ENCODE results near the gene SCIN. TPM values are rescaled to one million over a fixed set of nuclear protein-coding genes. Genes with fewer than 3 reads are reported as not detected.
"Not testable (repeated sequence)": the region's sequence is repeated elsewhere in the genome, so short reads cannot be mapped to it uniquely, and the experiment has no call there.

SCIN gene
- total RNA-seq, 2 experiments from 2014 or later, result 0.69 to 0.77 TPM

DNA sequence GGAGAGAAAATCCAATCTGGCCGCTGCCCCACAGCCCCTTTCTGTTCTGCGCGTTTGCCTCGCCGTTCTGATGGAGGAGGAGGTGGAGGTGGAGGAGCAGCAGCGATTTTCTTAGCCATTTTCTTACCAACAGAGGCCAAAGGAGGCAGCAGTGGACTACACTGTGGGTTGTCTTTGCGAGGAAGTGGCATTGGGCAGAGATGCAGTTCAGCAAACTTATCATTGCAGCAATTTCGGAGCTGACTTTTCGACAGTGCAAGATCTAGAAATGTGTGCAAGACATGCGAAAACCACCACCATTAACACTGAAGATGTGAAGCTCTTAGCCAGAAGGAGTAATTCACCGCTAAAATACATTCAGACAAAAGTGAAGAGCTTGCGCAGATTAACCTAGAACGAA is 115.0 kb downstream of the SCIN start:
- POLR2A ChIA-PET, result interaction anchor here (1.1 to 2.1 kb wide), 2 partner anchors 46 to 498 kb away, joined by 3 to 18 read pairs; no protein-coding TSS in a partner anchor
- Mint-ChIP-seq H3K9me3 (no peaks in the 10 kb centered on the region), H3K27me3 (no peaks in the 10 kb centered on the region), H3K4me1 (peaks cover 22% of the 10 kb centered on the region), H3K4me3 (peak overlapping the region; percentile 74), H3K27ac (peak overlapping the region; percentile 74), H3K36me3 (peaks cover 2% of the 10 kb centered on the region)
- no peak for DNase-seq
- ATAC-seq (ENCODE audit: low read depth), result no peak

DNA sequence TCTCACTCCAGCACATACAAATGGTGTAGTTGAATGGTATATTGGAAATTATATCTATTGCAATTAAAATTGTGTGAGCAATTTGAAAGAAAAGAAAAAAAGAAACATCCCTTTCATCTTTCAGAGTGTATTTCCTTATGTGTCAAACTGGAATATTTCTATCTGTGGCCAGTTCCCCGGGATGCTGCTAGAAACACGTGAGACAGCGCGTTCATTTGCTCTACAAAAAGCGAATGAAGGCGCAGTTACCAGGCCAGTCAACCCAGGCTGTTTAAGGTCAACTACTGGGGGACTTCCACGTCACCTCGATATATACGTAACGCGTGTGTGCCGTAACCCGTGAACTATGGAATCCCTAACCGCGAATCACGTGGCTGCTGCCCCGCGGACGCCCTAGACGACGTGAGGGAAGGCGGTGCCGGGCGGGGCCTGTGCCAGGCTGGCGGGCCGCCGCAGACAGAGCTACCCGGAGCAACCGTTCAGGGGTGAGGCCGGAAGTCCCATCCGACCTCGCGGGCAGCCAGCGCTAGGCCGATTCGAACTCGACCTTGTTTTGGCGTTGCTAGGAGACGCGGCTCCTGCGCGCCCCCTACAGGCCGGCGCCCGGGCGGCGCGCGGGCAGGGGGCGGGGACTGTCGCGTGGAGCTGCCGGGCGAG is 115.8 kb downstream of the SCIN start:
- peaks cover 22% of the 10 kb centered on the region for H3K4me1 Mint-ChIP-seq
- H3K4me3 Mint-ChIP-seq, result peak overlapping the region; percentile 94
- POLR2A ChIA-PET, result interaction anchor here (0.8 to 2.4 kb wide), 9 partner anchors 10 to 497 kb away, joined by 3 to 18 read pairs (median 5); no protein-coding TSS in a partner anchor
- no peaks in the 10 kb centered on the region for H3K9me3 Mint-ChIP-seq
- peaks cover 2% of the 10 kb centered on the region for H3K36me3 Mint-ChIP-seq
- H3K27me3 Mint-ChIP-seq, result no peaks in the 10 kb centered on the region
- peak; percentile 99 for DNase-seq
- H3K27ac Mint-ChIP-seq, result peak overlapping the region; percentile 87
- ATAC-seq (ENCODE audit: low read depth), result peak; percentile 88

DNA sequence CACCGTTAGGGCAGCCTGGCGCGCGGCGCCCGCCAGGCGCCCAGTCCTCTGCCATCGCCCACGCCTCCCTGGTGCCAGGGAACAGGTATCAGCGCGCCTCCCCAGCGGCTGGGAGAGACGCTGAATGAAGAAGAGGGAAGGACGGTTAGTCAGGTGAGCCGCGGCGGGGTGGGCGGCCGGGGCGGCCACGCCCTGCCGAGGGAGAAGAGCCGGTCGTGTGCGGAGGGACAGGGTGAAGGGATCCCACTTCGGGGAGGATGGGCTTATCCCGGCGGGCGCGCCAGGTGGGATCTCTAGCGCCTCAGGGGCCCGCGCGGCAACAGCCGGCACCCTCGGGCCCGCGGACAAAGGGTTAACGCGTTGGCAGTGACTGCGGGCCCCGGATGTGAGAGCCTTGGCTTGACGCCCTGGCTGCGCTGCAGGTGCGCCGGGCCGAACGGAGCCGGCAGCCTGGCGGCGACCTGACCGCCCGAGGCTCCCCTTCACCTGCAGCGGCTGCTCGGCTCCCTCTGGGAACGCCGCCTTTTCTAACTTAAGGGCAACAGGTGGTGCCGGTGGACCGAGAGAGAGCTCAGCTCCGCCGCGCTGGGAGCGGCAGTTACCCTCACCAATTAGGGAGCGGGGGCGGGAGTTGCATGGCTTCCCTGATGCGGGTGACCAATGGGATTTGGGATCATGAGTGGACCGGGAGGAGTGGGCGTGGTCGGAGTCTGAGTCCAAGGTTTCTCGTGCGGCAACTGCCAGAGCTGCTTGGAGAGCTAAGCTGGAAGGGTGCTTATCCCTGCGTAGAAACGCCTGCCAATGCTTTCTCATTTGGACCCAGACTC is 116.6 kb downstream of the SCIN start, which contains the start of gene ARL4A:
ARL4A (plus strand) TSS at position 743 of the 827 bp plus-strand sequence. CDS start 622 bp downstream, outside the sequence.
- Mint-ChIP-seq H3K36me3 (peaks cover 2% of the 10 kb centered on the region), H3K27me3 (no peaks in the 10 kb centered on the region), H3K9me3 (no peaks in the 10 kb centered on the region), H3K27ac (peak within 1 kb of the TSS; percentile 87), H3K4me3 (peak within 1 kb of the TSS; percentile 94), H3K4me1 (peaks cover 22% of the 10 kb centered on the region)
- ATAC-seq (ENCODE audit: low read depth) (peak; percentile 72), DNase-seq (peak; percentile 88)
- POLR2A ChIA-PET, result interaction anchor here (0.6 to 2.4 kb wide), 11 partner anchors 9 to 497 kb away, joined by 3 to 18 read pairs (median 5); no protein-coding TSS in a partner anchor

DNA sequence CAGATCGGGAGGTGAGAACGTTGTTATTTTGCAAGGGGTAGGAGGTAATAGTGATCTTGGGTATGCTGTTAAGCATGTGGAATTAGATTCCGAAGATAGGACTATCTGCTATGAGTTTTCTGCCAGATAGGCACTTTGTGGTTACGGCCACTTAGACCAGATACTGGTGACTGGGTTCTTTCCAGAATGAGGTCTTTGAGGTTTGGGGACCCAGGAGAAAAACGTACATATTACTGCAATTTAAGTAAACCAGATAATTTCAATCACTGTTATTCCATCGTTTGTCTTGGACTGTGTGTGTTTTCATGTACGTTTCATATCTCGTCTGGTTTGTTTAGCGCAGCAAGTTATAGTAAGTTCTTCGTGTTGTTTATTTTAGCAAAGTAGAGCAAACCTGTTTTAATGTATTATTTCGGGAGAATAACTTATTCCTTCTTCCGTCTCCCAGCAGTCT is 117.2 kb downstream of the SCIN start:
- peaks cover 2% of the 10 kb centered on the region for H3K36me3 Mint-ChIP-seq
- H3K27ac Mint-ChIP-seq, result peak overlapping the region; percentile 87
- H3K4me1 Mint-ChIP-seq, result peaks cover 22% of the 10 kb centered on the region
- POLR2A ChIA-PET, result interaction anchor here (0.6 to 2.4 kb wide), 6 partner anchors 8 to 47 kb away, joined by 3 to 18 read pairs (median 8); no protein-coding TSS in a partner anchor
- H3K27me3 Mint-ChIP-seq, result no peaks in the 10 kb centered on the region
- no peak for DNase-seq
- peak overlapping the region; percentile 94 for H3K4me3 Mint-ChIP-seq
- no peaks in the 10 kb centered on the region for H3K9me3 Mint-ChIP-seq
- no peak for ATAC-seq (ENCODE audit: low read depth)

DNA sequence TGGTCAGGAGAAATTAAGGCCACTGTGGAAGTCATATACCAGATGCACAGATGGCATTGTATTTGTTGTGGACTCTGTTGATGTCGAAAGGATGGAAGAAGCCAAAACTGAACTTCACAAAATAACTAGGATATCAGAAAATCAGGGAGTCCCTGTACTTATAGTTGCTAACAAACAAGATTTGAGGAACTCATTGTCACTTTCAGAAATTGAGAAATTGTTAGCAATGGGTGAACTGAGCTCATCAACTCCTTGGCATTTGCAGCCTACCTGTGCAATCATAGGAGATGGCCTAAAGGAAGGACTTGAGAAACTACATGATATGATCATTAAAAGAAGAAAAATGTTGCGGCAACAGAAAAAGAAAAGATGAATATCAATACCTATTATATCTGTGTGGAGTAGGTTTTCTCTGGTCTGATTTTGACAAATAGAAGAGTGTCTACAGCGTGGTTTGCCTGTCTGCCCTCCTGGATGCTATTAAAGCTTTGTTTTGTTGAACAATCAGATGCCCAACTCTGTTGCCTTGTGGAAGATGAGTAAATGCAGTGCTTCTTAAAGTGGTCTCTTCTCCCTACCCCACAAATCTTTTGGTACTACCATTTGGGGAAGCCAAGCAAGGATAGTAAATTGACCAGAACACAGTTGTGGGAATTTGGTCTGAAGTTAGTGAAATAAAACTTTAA is 118.1 kb downstream of the SCIN start:
- not testable (repeated sequence) for H3K36me3 Mint-ChIP-seq; H3K27me3 Mint-ChIP-seq; DNase-seq; H3K9me3 Mint-ChIP-seq; ATAC-seq (ENCODE audit: low read depth); H3K27ac Mint-ChIP-seq
- POLR2A ChIA-PET, result interaction anchor here (2.4 kb wide), 1 partner anchor 27 kb away, joined by 18 read pairs; no protein-coding TSS in a partner anchor
- Mint-ChIP-seq H3K4me3 (peak overlapping the region; percentile 94), H3K4me1 (peaks cover 27% of the 10 kb centered on the region)

DNA sequence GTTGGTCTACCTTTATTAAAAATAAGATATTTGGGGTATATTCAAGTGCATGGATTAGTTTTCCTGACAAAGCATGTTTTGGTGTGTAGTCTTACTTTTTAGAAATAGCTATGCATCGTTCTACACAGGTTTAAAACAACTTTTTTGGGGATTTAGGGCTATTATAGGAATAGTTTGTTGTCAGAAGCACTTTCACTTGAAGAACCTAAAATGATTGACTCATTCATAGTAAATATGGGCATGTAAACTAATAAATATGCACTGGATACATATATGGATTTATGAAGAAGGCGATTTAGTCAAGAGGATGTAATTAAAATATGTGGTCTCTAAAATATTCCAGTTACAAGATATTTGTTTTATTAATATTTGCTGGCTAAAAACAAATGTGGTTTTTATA is 118.9 kb downstream of the SCIN start:
- Mint-ChIP-seq H3K27ac (no peak overlapping the region), H3K9me3 (no peaks in the 10 kb centered on the region)

DNA sequence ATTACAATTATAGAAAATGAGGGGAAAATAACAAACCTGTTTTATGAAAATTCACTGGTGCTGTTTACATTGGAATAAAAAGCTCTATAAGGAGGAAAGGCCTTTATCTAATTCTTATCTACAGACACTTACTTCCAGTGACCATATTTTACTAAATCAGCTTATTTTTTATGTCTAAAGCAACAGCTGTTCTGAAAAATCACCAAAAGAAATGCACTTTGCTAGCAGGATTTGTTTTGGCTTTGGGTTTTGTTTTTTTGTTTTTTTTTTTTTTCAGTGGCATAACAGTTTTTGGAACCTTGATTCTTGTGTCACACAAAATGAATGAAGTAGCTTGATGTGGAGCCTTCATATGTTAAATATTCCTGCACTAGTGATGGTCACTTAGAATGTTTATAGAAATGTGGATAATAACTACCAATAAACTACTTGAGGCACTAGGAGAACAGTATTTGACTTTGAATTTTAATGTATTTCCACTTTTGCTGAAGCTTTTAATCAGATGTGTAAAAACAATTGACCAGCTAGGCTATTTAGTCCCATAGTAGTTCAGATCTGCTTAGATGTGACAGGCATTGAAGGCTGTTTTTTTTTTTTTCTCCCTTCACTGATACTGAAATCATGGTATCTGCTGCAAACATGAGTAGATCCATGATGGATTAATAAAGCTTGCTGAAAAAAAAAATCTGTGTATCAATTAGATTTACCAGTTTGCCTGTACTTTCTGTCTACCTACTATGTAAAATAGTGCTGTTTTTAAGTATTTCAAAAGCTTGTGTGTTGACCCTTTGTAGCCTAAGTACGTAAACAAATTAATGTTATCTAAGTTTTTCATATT is 119.7 kb downstream of the SCIN start:
- DNase-seq (no peak), ATAC-seq (ENCODE audit: low read depth) (no peak)
- H3K4me1 Mint-ChIP-seq, result peaks cover 29% of the 10 kb centered on the region
- no peaks in the 10 kb centered on the region for H3K27me3 Mint-ChIP-seq
- no peak overlapping the region for H3K27ac Mint-ChIP-seq
- H3K9me3 Mint-ChIP-seq, result no peaks in the 10 kb centered on the region
- POLR2A ChIA-PET, result no interaction called here
- peaks cover 10% of the 10 kb centered on the region for H3K36me3 Mint-ChIP-seq
- no peak overlapping the region for H3K4me3 Mint-ChIP-seq

More for the DNA sequence above, 118.9 kb downstream of the SCIN start:
- DNase-seq (no peak), ATAC-seq (ENCODE audit: low read depth) (no peak)
- H3K36me3 Mint-ChIP-seq, result peaks cover 8% of the 10 kb centered on the region
- H3K4me3 Mint-ChIP-seq, result no peak overlapping the region
- H3K27me3 Mint-ChIP-seq, result no peaks in the 10 kb centered on the region
- peaks cover 29% of the 10 kb centered on the region for H3K4me1 Mint-ChIP-seq
- POLR2A ChIA-PET, result no interaction called here

DNA sequence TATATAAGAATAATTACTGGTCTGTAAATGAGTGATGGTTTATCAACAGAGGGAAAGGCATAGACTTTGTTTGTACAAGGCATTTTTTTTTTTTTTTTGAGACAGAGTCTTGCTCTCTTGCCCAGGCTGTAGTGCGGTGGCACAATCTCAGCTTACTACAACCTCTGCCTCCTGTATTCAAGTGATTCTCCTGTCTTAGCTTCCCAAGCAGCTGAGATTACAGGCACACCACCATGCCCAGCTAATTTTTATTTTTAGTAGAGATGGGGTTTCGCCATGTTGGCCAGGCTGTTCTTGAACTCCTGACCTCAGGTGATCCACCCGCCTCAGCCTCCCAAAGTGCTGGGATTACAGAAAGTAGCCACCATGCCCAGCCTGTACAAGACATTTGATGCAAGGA is 120.9 kb downstream of the SCIN start:
- POLR2A ChIA-PET; H3K36me3 Mint-ChIP-seq; H3K27ac Mint-ChIP-seq; H3K9me3 Mint-ChIP-seq; DNase-seq; H3K4me3 Mint-ChIP-seq; ATAC-seq (ENCODE audit: low read depth); H3K27me3 Mint-ChIP-seq: not testable (repeated sequence)
- H3K4me1 Mint-ChIP-seq, result peaks cover 21% of the 10 kb centered on the region

DNA sequence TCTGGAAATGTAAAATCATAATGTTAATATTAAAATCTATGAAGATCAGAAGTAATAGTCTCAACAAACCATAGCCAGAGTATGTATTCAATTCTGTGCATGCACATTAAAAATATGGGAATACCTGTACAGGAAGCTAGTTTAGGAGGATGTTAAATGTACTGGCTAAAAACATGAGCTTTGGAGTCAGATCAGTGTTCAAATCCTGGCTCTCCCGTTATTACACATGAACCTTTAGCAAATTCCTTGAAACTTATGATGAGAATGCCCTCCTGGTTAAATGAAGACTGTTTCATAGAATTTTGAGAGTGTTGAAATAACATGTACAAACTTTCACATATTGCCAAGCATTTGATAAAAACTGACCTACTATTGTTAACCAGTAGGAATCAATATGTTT is 121.5 kb downstream of the SCIN start:
- Mint-ChIP-seq H3K9me3 (no peaks in the 10 kb centered on the region), H3K27me3 (no peaks in the 10 kb centered on the region), H3K27ac (no peak overlapping the region), H3K4me3 (no peak overlapping the region), H3K36me3 (peaks cover 10% of the 10 kb centered on the region), H3K4me1 (peaks cover 21% of the 10 kb centered on the region)
- DNase-seq (no peak), ATAC-seq (ENCODE audit: low read depth) (no peak)
- POLR2A ChIA-PET, result interaction anchor here (0.6 kb wide), 1 partner anchor 32 kb away, joined by 4 read pairs; no protein-coding TSS in a partner anchor

DNA sequence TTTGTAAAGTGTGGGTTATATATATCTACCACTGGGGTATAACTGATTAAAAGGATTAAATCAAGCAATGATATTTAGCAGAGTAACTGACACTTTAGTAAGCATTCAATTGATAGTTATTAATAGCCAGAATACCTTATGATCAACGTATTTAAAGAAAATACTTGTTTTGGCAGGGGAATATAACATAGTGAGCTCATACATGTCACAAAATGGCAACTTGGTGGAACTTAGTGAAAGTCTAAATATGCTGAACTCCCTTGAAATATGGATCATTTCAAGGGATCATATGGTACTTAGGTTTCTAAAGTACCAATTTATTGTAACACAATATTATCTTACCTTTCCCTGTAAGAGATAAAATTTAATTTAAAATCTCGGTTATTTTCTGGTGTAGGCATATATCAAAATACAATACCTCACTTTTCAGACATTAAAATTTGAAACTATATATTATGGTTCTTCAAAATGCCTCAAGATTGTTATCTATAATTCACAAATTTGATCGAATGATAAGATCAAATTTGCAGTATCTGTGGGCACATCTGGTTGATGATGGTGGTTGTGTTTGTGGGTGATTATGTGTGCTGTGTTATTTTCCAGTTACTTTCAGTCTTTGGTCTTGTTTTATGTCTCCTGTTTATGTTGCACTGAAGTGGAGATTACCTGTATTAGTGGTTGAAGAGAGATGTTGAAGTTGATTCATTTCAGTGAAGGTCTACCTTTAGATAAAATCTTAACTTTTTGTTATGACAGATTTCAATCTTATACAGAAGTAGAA is 122.1 kb downstream of the SCIN start:
- Mint-ChIP-seq H3K27ac (no peak overlapping the region), H3K4me3 (no peak overlapping the region), H3K4me1 (peaks cover 21% of the 10 kb centered on the region), H3K27me3 (no peaks in the 10 kb centered on the region), H3K9me3 (no peaks in the 10 kb centered on the region), H3K36me3 (peaks cover 10% of the 10 kb centered on the region)
- POLR2A ChIA-PET, result interaction anchor here (0.6 kb wide), 1 partner anchor 31 kb away, joined by 4 read pairs; no protein-coding TSS in a partner anchor
- DNase-seq, result no peak
- no peak for ATAC-seq (ENCODE audit: low read depth)

DNA sequence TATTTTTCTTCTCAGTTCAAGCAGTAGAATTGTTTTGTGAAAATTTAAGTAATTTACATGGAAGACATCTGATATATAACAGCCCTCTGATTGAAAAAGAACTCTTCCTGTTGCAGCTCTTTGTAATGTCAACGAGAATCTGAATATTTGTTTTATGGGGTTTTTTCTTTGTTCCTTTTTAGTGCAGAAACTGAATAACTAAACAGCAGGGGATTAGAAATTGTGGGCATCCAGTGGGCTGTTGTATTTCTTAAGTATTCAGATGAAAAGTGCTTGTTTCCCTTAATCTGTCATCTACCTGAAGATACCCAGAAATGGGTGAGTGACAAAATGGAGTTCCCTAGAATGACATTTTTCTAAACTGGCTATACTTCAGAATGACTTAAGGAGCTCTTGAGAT is 124.3 kb downstream of the SCIN start:
- H3K4me1 Mint-ChIP-seq, result peaks cover 8% of the 10 kb centered on the region
- POLR2A ChIA-PET, result interaction anchor here (2.1 kb wide), 1 partner anchor 8 kb away, joined by 10 read pairs; the partner anchor contains the start of gene ARL4A
- peaks cover 7% of the 10 kb centered on the region for H3K36me3 Mint-ChIP-seq
- H3K9me3 Mint-ChIP-seq, result no peaks in the 10 kb centered on the region
- ATAC-seq (ENCODE audit: low read depth), result no peak
- H3K27me3 Mint-ChIP-seq, result no peaks in the 10 kb centered on the region
- no peak overlapping the region for H3K4me3 Mint-ChIP-seq
- no peak overlapping the region for H3K27ac Mint-ChIP-seq
- DNase-seq, result no peak
